Stimulated activated CD4-positive, alpha-beta T cell treated with anti-CD3 and anti-CD28 coated beads, Interleukin-2, amount 100 ng/mL, for 4 hours (primary cell): ENCODE results near the gene EIF3I.
"Not testable (repeated sequence)": the region's sequence is repeated elsewhere in the genome, so short reads cannot be mapped to it uniquely, and the experiment has no call there.

ENCODE experiments used
- DNase-seq: peaks from one replicate; pipeline ENCODE4 v3.0.0-alpha.2; 2020; ENCODE audit warnings: low read depth

The EIF3I gene

DNA sequence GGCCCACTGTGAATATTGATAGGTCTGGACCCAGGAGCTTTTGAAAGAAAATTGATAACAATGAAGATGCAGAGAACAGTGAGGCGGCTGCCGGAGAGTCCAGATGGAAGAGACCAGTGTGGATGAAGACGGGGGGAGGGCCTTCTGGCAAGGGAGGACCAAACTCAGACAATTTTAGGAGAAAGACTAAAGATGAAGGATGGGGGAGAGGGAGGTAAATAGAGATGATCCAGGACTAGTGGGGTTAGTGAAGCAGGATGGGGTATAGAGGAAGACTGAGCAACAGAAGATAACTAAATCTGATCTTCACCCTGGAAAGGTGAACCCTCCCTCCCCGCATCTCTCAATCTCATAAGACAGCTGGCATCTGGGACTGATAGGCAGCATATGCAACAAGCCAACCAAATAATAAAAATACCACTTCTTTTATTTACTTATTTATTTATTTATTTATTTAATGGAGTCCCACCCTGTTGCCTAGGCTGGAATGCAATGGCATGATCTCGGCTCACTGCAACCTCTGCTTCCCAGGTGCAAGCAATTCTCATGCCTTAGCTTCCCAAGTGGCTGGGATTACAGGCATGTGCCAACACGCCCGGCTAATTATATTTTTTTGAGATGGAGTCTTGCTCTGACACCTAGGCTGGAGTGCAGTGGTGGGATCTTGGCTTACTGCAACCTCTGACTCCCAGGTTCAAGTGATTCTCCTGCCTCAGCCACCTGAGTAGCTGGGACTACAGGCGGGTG is 10.5 kb downstream of the EIF3I start:
- no peak for DNase-seq

DNA sequence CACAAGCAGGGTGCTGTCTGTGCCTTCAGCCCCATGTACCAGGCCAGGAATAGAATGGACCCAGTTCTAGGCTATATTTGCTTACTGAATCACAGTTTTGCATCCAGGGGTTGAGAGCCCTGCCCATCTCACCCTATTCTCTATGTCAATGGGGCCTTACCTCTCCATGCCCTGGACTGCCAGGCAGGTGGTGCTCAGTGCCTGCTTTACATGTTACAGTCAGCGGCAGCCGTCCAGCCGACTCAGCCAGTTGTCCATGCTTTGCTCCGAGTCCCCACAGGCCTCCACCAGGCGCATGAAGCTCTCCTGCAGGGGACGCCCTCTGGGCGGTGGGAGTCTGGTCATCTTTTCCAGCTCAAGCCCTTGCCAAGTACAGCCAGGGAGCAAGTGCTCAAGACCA is 12.6 kb downstream of the EIF3I start:
- DNase-seq, result no peak

DNA sequence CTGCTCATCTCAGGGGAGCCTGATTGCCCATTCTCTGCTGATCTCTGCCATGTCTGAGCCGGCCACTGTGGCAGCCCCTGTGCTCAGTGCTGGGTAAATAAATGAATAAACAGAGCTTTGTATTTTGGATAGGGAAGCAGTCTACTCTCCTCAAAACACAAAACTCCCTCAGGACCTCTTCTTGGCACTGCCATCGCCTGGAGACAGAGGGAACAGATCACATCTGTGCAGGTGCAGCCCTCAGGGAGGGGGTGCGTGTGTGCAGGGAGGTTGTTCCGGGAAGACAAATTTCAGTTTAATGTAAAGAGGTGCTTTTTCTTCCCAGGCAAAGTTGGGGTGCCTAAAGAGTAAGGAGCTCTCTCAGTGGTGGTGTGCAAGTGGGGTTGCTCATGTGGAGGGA is 17.1 kb downstream of the EIF3I start:
- no peak for DNase-seq

DNA sequence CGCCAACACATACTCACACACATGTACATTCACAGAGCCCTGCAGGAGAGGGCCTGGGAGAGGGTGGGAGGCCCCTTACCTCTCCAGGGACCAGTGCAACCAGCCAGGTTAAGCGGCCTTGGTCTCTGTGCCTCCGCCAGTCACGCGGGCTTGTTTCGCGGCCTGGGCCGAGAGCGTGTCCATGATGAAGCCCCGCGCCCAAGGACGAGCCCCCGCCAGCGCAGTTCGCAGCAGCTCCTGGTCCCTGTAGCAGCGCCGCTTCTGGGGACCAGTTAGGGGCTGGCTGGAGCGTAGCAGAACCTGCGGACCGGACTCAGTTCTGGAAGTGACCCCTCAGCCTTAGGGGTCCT is 17.6 kb downstream of the EIF3I start:
- no peak for DNase-seq

- DNase-seq, result no peak
Measured at GRCh38 chr1:32240140-32240951, 18.1 kb downstream of the EIF3I start.

- no peak for DNase-seq
Measured at GRCh38 chr1:32241001-32241763, 19.0 kb downstream of the EIF3I start.

DNA sequence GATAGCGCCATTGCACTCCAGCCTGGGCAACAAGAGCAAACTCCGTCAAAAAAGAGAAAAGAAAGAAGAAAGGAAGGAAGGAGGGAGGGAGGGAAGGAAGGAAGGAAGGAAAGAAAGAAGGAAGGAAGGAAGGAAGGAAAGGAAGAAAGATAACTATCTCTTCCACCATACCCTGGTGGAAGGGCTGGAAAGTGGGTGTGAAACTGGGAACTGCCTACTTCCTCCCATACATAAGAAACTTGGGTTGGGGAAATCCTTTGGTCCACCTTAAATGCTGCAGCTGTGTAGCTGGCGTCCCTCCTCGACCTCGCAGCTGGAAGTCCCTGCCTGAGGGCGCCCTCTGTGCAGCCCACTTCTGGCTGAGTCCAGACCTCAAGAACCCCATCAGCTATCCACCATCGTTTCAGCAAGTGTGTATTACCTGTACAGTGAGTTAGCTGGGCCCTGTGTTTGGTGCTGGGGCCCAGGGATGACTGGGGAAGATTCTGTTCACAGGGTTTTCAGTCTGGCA is 20.2 kb downstream of the EIF3I start:
- no peak for DNase-seq

- no peak for DNase-seq
Measured at GRCh38 chr1:32246888-32247273, 24.7 kb downstream of the EIF3I start, which contains the start of gene FAM167B. TSS of gene FAM167B (plus strand) at chr1:32247222. CDS start at chr1:32247422, 200 bp downstream.

DNA sequence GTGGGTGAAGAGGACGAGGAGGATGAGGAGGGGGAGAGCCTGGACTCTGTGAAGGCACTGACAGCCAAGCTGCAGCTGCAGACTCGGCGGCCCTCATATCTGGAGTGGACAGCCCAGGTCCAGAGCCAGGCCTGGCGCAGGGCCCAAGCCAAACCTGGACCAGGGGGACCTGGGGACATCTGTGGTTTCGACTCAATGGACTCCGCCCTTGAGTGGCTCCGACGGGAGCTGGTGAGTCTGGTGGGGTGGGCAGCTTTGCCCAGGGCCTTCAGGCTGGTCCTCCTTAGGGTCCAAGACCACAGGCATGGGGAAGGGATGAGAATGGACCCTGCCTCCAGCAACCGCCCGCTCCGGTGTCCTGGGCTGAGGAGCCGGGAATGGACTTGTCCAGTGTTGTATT is 25.2 kb downstream of the EIF3I start:
- DNase-seq, result no peak

- peak; percentile 58 for DNase-seq
Measured at GRCh38 chr1:32247983-32248889, 26.0 kb downstream of the EIF3I start.

- DNase-seq, result peak; percentile 76
Measured at GRCh38 chr1:32249831-32250525, 27.8 kb downstream of the EIF3I start.

GRCh38 chr1:32250893-32251716 is 28.9 kb downstream of the EIF3I start, which contains the start of gene LCK:
TSS of gene LCK (plus strand) at chr1:32251265. CDS start at chr1:32274330, 23,065 bp downstream.
- peak; percentile 50 for DNase-seq

GRCh38 chr1:32255072-32256071 is 33.2 kb downstream of the EIF3I start:
- no peak for DNase-seq

DNA sequence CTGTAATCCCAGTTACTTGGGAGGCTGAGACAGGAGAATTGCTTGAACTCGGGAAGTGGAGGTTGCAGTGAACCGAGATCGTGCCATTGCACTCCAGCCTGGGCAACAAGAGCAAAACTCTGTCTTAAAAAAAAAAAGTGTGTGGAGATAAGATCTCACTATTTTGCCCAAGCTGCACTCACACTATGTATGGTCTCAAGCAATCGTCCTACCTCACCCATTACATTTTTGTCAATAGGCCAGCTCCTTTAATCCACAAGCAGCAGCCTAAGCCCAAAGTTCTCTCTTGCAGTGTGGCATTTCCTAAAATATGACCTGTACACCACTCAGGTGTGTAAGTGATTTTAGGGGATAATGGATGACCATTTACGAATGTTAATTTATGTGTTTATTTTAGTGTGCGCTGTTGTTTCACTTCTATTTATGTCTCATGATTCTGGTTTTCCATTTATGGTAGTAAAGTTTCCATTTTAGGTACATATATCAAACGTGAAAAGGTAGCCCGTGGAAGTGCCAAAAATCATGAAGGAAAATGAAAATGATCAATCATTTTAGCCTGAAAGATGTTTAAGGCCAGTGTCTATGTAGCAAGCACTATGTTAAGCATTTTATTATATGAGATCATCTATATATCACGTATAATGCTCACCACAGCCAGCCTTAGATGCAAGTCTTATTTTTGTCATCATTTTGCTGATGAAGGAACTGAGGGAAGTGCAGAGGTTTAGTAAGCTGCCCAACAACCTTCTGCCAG is 34.4 kb downstream of the EIF3I start:
- no peak for DNase-seq

GRCh38 chr1:32257227-32257508 is 35.0 kb downstream of the EIF3I start:
- DNase-seq, result no peak

- DNase-seq, result not testable (repeated sequence)
Measured at GRCh38 chr1:32263236-32263593, 41.0 kb downstream of the EIF3I start.

DNA sequence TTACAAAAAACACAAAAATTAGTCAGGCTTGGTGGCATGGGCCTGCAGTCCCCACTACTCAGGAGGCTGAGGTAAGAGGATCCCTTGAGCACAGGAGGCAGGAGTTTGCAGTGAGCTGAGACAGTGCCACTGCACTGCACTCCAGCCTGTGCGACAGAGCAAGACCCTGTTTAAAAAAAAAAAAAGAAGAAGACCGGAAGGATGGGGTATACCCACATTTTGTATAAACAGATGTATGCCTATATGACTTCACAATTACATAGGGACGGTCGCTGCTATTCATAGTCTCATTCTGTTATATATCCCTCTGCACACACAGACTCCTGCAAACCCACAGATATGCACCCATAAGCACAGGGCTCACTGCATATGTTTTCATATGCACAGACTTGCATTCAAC is 41.5 kb downstream of the EIF3I start:
- DNase-seq, result no peak

- DNase-seq, result no peak
Measured at GRCh38 chr1:32265846-32266245, 43.6 kb downstream of the EIF3I start.
